Left lung (tissue), 10 donors: ENCODE results near the gene RPAP3. TPM values are rescaled to one million over a fixed set of nuclear protein-coding genes. Genes with fewer than 3 reads are reported as not detected.
"Not testable (repeated sequence)": the region's sequence is repeated elsewhere in the genome, so short reads cannot be mapped to it uniquely, and the experiment has no call there.

Experiments used
- ATAC-seq: fragments of 200-7000 bp; cut with Tn5 transposase; one replicate; pipeline ENCODE4 v1.9.1; 2020; ENCODE audit warnings: moderate library complexity
- DNase-seq, 4 donors: peaks; one replicate each; pipeline ENCODE4 v3.0.0-alpha.2; 2013 to 2020
- H3K27ac ChIP-seq, 2 donors: fragments of 200-600 bp; sonication (generic) in 1 of 2; one replicate each; pipeline versions ENCODE4 v1.5.0 to v1.8.0; 2020 to 2021
- H3K27me3 ChIP-seq, 2 donors: fragments of 200-600 bp; sonication (generic) in 1 of 2; one replicate each; pipeline versions ENCODE4 v1.5.0 to v1.8.0; 2020 to 2021
- H3K36me3 ChIP-seq, 2 donors: fragments of 200-600 bp; sonication (generic) in 1 of 2; one replicate each; pipeline versions ENCODE4 v1.5.0 to v1.8.0; 2020 to 2021
- H3K4me1 ChIP-seq, 2 donors: fragments of 200-600 bp; one replicate each; pipeline ENCODE4 v1.8.0; 2021
- H3K4me3 ChIP-seq, 2 donors: fragments of 200-600 bp; sonication (generic) in 1 of 2; one replicate each; pipeline versions ENCODE4 v1.5.0 to v1.8.0; 2020 to 2021; ENCODE audit warnings: mild to moderate bottlenecking in 1 of 2
- H3K9me3 ChIP-seq, 2 donors: fragments of 200-600 bp; sonication (generic) in 1 of 2; one replicate each; pipeline versions ENCODE4 v1.5.0 to v1.8.0; 2020 to 2021
- intact Hi-C, 2 donors: fragments of 100-400 bp; cut with DNase I; formaldehyde crosslinking; loops; one replicate each; pipeline versions ENCODE4 v1.11.2 to v1.14.2; 2022
- polyA plus RNA-seq, 6 donors: library from polyadenylated mRNA; unstranded; fragments of 120-200 nt; gene quantifications; one replicate each; pipeline ENCODE4 v1.2.1, GENCODE V29; 2013; ENCODE audit not compliant: insufficient read length in 6 of 6
- total RNA-seq, 2 donors: library from RNA; stranded (reverse); fragmentation: NEBNext Ultra II Directional; extraction: Animal tissue kit (Norgen Biotek cat#: 25700); gene quantifications; one replicate each; pipeline ENCODE4 v1.2.1, GENCODE V29; 2021
- TF ChIP-seq, protein P1 (sequence below), 2 donors: fragments of 200-600 bp; sonication (generic) in 1 of 2; IDR thresholded peaks; one replicate each; pipeline versions ENCODE4 v1.5.0 to v1.8.0; 2021; ENCODE audit warnings: antibody characterized with exemption in 2 of 2
- donor health status: DM: no; HTN: yes; CAD: no.
- donor health status: DM: no; HTN: no; CAD: no.

The RPAP3 gene
- total and polyA plus RNA-seq, 8 donors, result 18.5 to 41.6 (median 35.1) TPM

DNA sequence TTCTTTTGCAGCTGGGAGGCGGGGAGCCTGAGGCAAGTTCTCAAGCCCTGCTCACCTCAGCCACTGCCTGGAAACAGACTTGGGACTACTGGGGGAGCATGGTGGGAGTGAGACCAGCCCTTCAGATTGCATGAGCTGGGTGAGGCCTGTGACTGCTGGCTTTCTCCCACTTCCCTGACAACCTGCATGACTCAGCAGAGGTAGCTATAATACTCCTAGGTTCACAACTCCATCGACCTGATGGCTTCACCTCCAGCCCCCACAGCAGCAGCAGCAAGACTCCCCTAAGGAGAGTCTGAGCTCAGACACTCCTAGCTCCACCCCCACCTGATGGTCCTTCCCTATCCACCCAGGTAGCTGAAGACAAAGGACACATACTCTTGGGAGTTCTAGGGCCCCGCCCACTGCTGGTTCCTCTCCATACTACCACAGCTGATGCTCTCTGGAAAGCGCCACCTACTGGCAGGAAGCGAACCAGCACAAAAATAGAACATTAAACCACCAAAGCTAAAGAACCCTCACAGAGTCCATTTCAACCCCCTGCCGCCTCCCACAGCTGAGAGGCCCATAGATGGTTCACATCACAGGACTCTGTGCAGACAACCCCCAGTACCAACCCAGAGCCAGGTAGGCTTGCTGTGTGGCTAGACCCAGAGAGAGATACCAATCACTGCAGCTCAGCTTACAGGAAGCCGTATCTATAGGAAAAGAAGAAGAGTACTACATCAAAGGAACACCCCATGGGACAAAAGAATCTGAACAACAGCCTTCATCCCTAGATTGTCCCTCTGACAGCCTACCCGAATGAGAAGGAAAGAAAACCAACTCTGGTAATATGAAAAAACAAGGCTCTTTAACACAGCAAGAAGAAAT, 68.7 kb downstream of the RPAP3 start:
- ATAC-seq (no peak), DNase-seq (peak in 1 of 4 donors; percentile 43)
- H3K9me3 ChIP-seq, result peaks cover 0 to 18% of the 10 kb centered on the region in 2 donors
- no peaks in the 10 kb centered on the region for H3K27me3 ChIP-seq
- TF ChIP-seq, protein P1, sequence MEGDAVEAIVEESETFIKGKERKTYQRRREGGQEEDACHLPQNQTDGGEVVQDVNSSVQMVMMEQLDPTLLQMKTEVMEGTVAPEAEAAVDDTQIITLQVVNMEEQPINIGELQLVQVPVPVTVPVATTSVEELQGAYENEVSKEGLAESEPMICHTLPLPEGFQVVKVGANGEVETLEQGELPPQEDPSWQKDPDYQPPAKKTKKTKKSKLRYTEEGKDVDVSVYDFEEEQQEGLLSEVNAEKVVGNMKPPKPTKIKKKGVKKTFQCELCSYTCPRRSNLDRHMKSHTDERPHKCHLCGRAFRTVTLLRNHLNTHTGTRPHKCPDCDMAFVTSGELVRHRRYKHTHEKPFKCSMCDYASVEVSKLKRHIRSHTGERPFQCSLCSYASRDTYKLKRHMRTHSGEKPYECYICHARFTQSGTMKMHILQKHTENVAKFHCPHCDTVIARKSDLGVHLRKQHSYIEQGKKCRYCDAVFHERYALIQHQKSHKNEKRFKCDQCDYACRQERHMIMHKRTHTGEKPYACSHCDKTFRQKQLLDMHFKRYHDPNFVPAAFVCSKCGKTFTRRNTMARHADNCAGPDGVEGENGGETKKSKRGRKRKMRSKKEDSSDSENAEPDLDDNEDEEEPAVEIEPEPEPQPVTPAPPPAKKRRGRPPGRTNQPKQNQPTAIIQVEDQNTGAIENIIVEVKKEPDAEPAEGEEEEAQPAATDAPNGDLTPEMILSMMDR (IDR thresholded peaks at IDR 0.05), result peak; percentile 27 to 40
- H3K4me3 ChIP-seq, result no peak overlapping the region
- no peaks in the 10 kb centered on the region for H3K36me3 ChIP-seq
- intact Hi-C loops, result no loop called here
- H3K4me1 ChIP-seq, result no peaks in the 10 kb centered on the region
- no peak overlapping the region for H3K27ac ChIP-seq

DNA sequence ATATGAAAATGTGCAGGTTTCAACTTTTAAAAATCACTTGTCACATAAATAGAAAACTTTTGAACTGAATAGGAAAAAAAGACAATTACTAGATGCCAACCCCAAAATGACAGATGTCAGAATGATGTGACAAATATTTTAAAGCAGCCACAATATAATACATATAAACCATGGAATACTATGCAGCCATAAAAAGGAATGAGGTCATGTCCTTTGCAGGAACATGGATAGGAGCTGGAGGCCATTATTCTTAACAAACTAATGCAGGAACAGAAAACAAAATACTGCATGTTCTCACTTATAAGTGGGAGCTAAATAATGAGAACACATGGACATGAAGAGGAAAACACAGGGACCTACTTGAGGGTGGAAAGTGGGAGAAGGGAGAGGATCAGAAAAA, 70.1 kb downstream of the RPAP3 start:
- H3K4me3 ChIP-seq, H3K36me3 ChIP-seq, ATAC-seq, intact Hi-C loops, H3K4me1 ChIP-seq, H3K9me3 ChIP-seq, H3K27me3 ChIP-seq, DNase-seq, H3K27ac ChIP-seq: not testable (repeated sequence)

DNA sequence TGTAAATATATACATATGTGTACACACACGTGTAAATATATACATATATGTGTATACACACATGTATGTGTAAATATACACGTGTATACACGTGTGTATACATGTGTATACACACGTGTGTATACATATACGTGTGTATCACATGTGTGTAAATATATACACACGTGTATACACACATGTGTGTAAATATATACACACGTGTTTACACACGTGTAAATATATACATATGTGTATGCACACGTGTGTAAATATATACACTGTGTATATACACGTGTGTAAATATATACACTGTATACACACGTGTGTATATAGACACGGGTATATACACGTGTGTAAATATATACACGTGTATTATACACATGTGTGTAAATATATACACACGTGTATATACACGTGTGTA, 71.7 kb downstream of the RPAP3 start:
- TF ChIP-seq, protein P1 (IDR thresholded peaks at IDR 0.05), result no peak
- no peak for ATAC-seq
- no peak overlapping the region for H3K4me3 ChIP-seq
- H3K27me3 ChIP-seq, result no peaks in the 10 kb centered on the region
- peaks cover 0 to 10% of the 10 kb centered on the region in 2 donors for H3K9me3 ChIP-seq
- no peak overlapping the region for H3K27ac ChIP-seq
- no peaks in the 10 kb centered on the region for H3K36me3 ChIP-seq
- H3K4me1 ChIP-seq, result no peaks in the 10 kb centered on the region
- intact Hi-C loops, result no loop called here
- DNase-seq, result no peak

DNA sequence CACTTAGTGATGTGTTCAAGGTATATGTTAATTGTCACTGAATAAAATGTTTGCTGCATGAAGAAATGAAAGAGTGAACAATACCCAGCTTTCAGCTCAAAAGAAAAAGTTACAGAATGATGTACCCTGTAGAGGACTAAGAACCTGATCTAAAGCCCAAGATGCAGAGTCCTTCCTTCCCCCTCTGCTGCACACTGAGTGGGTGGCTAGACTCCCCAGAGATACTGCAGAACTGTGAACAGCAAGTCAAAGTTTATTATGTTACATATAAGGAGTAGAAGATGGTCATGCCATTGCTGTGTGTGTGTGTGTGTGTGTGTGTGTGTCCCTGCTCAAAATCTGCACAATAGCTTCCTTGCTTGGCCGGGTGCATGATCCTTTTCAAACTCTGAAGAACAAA, 83.9 kb downstream of the RPAP3 start:
- Histone ChIP-seq H3K36me3 (no peaks in the 10 kb centered on the region), H3K27me3 (no peaks in the 10 kb centered on the region), H3K4me1 (no peaks in the 10 kb centered on the region), H3K9me3 (peaks cover 0 to 5% of the 10 kb centered on the region in 2 donors), H3K27ac (no peak overlapping the region), H3K4me3 (no peak overlapping the region)
- TF ChIP-seq, protein P1 (IDR thresholded peaks at IDR 0.05), result no peak
- DNase-seq, result no peak
- intact Hi-C loops, result no loop called here
- ATAC-seq, result no peak

DNA sequence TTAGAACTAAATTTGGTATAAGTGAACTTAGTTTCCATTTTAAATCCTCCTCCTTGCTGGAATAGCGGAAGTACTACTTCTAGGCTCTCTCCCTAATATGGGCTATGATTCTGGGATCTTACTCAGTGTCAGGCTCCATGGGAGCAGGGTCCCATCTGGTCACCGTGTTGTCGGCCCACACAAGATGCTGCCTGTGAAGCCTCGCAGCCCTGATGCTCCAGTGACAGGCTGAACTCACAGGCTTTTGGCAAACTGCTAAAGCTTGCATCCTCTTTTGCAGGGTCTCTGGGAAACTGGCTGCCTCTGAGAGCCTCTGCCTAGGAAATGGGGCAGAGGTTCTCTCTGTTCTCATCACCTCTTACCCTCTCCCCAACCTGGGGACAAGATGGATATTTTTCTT, 88.4 kb downstream of the RPAP3 start:
- ATAC-seq, result no peak
- DNase-seq, result peak in 1 of 4 donors; percentile 11
- TF ChIP-seq, protein P1 (IDR thresholded peaks at IDR 0.05), result no peak
- Histone ChIP-seq H3K27ac (no peak overlapping the region), H3K4me3 (no peak overlapping the region), H3K36me3 (no peaks in the 10 kb centered on the region), H3K27me3 (no peaks in the 10 kb centered on the region), H3K9me3 (peaks cover 0 to 14% of the 10 kb centered on the region in 2 donors), H3K4me1 (no peaks in the 10 kb centered on the region)
- intact Hi-C loops, result no loop called here
